GM23338 (cell line): ENCODE results near the gene IL16.

Source experiments
- CREB1 ChIP-seq: fragments of 250-450 bp; sonication (Bioruptor Pico); IDR thresholded peaks from 2 replicates; pipeline ENCODE4 v1.5.0; 2020; ENCODE audit warnings: low read depth, mild to moderate bottlenecking, moderate library complexity
- CTCF ChIP-seq, 2 experiments: fragments of 200-600 bp in 1 of 2; sonication (generic) in 1 of 2; conservative IDR thresholded peaks; 2 replicates each; pipeline versions ENCODE4 v1.5.1 to v1.6.1; 2016 to 2017; ENCODE audit warnings: antibody characterized with exemption in 2 of 2, low read depth in 2 of 2, mild to moderate bottlenecking in 2 of 2, moderate library complexity in 1 of 2
- EZH2 ChIP-seq: fragments of 200-600 bp; sonication (generic); IDR thresholded peaks from one replicate; pipeline ENCODE4 v1.8.0; 2017; ENCODE audit warnings: antibody characterized with exemption, mild to moderate bottlenecking, low read depth; ENCODE audit not compliant: unreplicated experiment
- EZH2phosphoT487 ChIP-seq: fragments of 200-600 bp; sonication (generic); IDR thresholded peaks from one replicate; pipeline ENCODE4 v1.8.1; 2018; ENCODE audit warnings: antibody characterized with exemption; ENCODE audit not compliant: unreplicated experiment
- JUNB ChIP-seq: IDR thresholded peaks from one replicate; pipeline ENCODE4 v1.6.1; 2016; ENCODE audit warnings: antibody characterized with exemption; ENCODE audit not compliant: unreplicated experiment
- POLR2AphosphoS5 ChIP-seq: IDR thresholded peaks from 2 replicates; pipeline ENCODE4 v1.6.1; 2016; ENCODE audit warnings: antibody characterized with exemption, low read depth
- TF ChIP-seq, protein P1 (sequence below): IDR thresholded peaks from one replicate; pipeline ENCODE4 v1.6.1; 2018; ENCODE audit warnings: antibody characterized with exemption; ENCODE audit not compliant: unreplicated experiment
- TF ChIP-seq, protein P2 (sequence below): IDR thresholded peaks from 2 replicates; pipeline ENCODE4 v1.6.1; 2016; ENCODE audit warnings: antibody characterized with exemption

DNA sequence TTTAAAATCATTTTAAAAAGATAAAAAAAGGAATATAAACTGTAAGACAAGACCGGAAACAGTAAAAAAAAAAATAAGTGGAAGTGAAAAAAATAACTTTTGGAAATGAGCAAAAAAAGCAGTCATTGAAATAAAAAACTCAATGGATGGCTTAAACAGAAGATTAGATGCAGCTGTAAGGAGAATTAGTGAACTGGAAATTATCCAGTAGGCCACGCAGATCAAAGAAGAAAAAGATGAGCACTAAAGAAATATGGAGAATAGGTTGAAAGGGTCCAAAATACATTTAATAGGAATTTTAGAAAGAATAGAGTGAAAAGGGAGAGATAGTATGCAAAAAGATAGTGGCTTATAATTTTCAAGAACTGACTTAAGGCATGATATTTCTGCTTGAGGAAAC lies 80.3 kb downstream of the IL16 start:
- no peak for TF ChIP-seq CTCF (conservative IDR thresholded peaks at IDR 0.05; ENCODE audit: low read depth in 2 of 2)
- TF ChIP-seq EZH2 = no peak
- TF ChIP-seq, protein P1, sequence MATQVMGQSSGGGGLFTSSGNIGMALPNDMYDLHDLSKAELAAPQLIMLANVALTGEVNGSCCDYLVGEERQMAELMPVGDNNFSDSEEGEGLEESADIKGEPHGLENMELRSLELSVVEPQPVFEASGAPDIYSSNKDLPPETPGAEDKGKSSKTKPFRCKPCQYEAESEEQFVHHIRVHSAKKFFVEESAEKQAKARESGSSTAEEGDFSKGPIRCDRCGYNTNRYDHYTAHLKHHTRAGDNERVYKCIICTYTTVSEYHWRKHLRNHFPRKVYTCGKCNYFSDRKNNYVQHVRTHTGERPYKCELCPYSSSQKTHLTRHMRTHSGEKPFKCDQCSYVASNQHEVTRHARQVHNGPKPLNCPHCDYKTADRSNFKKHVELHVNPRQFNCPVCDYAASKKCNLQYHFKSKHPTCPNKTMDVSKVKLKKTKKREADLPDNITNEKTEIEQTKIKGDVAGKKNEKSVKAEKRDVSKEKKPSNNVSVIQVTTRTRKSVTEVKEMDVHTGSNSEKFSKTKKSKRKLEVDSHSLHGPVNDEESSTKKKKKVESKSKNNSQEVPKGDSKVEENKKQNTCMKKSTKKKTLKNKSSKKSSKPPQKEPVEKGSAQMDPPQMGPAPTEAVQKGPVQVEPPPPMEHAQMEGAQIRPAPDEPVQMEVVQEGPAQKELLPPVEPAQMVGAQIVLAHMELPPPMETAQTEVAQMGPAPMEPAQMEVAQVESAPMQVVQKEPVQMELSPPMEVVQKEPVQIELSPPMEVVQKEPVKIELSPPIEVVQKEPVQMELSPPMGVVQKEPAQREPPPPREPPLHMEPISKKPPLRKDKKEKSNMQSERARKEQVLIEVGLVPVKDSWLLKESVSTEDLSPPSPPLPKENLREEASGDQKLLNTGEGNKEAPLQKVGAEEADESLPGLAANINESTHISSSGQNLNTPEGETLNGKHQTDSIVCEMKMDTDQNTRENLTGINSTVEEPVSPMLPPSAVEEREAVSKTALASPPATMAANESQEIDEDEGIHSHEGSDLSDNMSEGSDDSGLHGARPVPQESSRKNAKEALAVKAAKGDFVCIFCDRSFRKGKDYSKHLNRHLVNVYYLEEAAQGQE = no peak
- TF ChIP-seq, protein P2, sequence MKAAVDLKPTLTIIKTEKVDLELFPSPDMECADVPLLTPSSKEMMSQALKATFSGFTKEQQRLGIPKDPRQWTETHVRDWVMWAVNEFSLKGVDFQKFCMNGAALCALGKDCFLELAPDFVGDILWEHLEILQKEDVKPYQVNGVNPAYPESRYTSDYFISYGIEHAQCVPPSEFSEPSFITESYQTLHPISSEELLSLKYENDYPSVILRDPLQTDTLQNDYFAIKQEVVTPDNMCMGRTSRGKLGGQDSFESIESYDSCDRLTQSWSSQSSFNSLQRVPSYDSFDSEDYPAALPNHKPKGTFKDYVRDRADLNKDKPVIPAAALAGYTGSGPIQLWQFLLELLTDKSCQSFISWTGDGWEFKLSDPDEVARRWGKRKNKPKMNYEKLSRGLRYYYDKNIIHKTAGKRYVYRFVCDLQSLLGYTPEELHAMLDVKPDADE = no peak
- TF ChIP-seq JUNB = no peak
- no peak for TF ChIP-seq CREB1 (CRISPR knock-in tag)
- TF ChIP-seq POLR2AphosphoS5 = no peak
- TF ChIP-seq EZH2phosphoT487 = no peak
